ENCODE data around the gene CNTN4. TPM values are rescaled to one million over a fixed set of nuclear protein-coding genes. Genes with fewer than 3 reads are reported as not detected.

CNTN4 gene
- total RNA-seq, 1 donor from 2014 or later, result 5.2 TPM

DNA sequence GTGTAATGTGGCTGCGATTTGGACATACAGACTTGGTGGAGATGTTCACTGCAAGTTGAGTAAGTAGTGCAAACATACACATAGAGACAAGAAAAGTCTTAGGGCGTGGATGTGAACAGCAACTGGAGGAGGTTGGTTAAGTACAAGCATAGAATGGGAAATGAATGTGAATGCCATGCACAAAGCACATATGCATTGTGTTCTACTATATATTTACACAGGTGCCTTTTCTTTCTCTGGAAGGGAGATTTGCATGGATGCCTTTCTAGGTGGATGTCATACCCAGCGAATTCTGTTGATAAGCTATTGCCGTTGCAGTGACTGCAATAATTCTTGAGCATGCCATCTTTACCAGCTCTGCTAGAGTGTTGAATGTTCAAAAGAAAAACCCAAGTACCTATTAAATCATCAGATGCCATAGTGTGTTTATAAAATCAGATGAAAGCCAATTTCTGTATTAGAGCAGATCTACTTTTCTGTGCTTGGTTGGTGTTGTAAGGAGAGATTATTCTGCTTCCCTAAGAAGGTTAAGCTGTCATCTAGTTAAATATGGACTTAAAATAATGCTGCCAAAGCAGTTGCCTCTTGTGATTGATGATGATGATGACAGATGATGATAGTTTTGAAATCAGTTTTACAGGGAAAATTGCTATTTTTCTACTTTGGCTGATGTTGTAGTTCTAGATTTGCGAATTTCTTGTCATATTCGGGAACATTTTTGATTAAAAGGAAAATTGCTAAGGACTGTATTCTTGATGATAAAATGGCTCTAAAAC, 148.4 kb downstream of the CNTN4 start:
- no peaks in the 10 kb centered on the region for H4K20me1 ChIP-seq (ENCODE audit: low read depth)
- Mint-ChIP-seq H3K36me3 (no peaks in the 10 kb centered on the region), H3K27me3 (ENCODE audit: insufficient read depth, low read depth) (peaks cover 2% of the 10 kb centered on the region)

DNA sequence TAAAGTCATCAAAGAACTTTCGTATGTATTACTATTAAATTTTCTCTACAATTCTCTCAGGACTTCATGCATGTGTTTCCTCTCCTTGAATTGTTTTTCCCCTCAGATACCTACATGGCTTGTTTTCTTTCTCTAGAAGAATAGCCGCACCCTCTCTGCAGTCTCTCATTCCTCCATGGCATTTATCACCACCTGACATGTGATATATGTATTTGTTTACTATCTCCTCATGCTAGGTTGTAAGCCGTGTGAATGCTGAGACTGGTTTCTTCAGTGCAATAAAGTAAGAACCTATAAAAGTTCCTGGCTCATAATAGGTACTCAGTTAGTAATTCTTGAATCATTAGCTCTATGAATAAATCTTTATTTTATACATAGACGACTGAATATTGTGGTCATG, 149.2 kb downstream of the CNTN4 start:
- Histone ChIP-seq H4K20me1 (ENCODE audit: low read depth) (no peaks in the 10 kb centered on the region), H2AFZ (replicated peaks) (no peak overlapping the region), H3K4me3 (no peak overlapping the region), H3K27ac (no peak overlapping the region), H3K9ac (no peak overlapping the region), H3K4me2 (no peak overlapping the region), H3K27me3 (no peaks in the 10 kb centered on the region), H3K4me1 (no peaks in the 10 kb centered on the region), H3K36me3 (no peaks in the 10 kb centered on the region), H3F3A (ENCODE audit: low read depth) (no peaks in the 10 kb centered on the region), H3K9me3 (ENCODE audit: low read depth) (no peaks in the 10 kb centered on the region), H3K79me2 (ENCODE audit: low read depth) (no peaks in the 10 kb centered on the region)
- no peak overlapping the region for H3K4me3 Mint-ChIP-seq
- H3K36me3 Mint-ChIP-seq, result no peaks in the 10 kb centered on the region
- no peaks in the 10 kb centered on the region for H3K4me1 Mint-ChIP-seq
- H3K9me3 Mint-ChIP-seq, result no peaks in the 10 kb centered on the region
- no peak for DNase-seq (ENCODE audit: low spot score)
- TF ChIP-seq EZH2phosphoT487 (IDR thresholded peaks at IDR 0.05), result no peak
- TF ChIP-seq CTCF (IDR thresholded peaks at IDR 0.05), result no peak
- TF ChIP-seq EZH2 (IDR thresholded peaks at IDR 0.05), result no peak
- no peak overlapping the region for H3K27ac Mint-ChIP-seq
- peaks cover 2% of the 10 kb centered on the region for H3K27me3 Mint-ChIP-seq (ENCODE audit: insufficient read depth, low read depth)

More for the DNA sequence above, 148.4 kb downstream of the CNTN4 start:
- Mint-ChIP-seq H3K27ac (no peak overlapping the region), H3K4me3 (no peak overlapping the region), H3K4me1 (no peaks in the 10 kb centered on the region), H3K9me3 (no peaks in the 10 kb centered on the region)
- no peaks in the 10 kb centered on the region for H3K79me2 ChIP-seq (ENCODE audit: low read depth)
- no peak overlapping the region for H3K27ac ChIP-seq
- H3F3A ChIP-seq (ENCODE audit: low read depth), result no peaks in the 10 kb centered on the region
- no peaks in the 10 kb centered on the region for H3K4me1 ChIP-seq
- H3K9ac ChIP-seq, result no peak overlapping the region
- TF ChIP-seq EZH2 (IDR thresholded peaks at IDR 0.05) (no peak), EZH2phosphoT487 (IDR thresholded peaks at IDR 0.05) (no peak), CTCF (IDR thresholded peaks at IDR 0.05) (no peak)
- H2AFZ ChIP-seq (replicated peaks), result no peak overlapping the region
- H3K36me3 ChIP-seq, result no peaks in the 10 kb centered on the region
- no peak overlapping the region for H3K4me2 ChIP-seq
- no peak for DNase-seq (ENCODE audit: low spot score)
- no peak overlapping the region for H3K4me3 ChIP-seq
- H3K9me3 ChIP-seq (ENCODE audit: low read depth), result no peaks in the 10 kb centered on the region
- H3K27me3 ChIP-seq, result no peaks in the 10 kb centered on the region

DNA sequence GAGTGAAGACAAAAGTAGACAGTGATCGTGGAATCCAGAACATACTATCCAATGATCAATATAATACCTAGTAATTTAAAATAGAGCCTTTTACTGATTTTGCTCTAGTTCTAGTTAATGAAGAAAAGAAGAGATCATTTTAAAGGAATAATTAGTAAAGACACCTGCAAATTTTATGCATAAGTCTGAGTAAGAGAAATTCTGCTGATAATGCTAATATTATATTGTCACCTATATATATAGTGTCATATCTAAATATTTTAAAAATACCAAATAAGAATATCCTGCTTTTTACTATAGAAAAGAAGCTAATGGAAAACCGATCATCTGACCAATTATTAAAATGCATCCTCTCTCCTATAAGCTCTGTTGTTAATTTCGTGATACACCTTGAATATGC, 152.1 kb downstream of the CNTN4 start:
- Histone ChIP-seq H3K27me3 (no peaks in the 10 kb centered on the region), H4K20me1 (ENCODE audit: low read depth) (no peaks in the 10 kb centered on the region), H3F3A (ENCODE audit: low read depth) (no peaks in the 10 kb centered on the region), H2AFZ (replicated peaks) (no peak overlapping the region), H3K9me3 (ENCODE audit: low read depth) (no peaks in the 10 kb centered on the region), H3K9ac (no peak overlapping the region), H3K27ac (no peak overlapping the region), H3K4me3 (no peak overlapping the region), H3K4me1 (no peaks in the 10 kb centered on the region), H3K4me2 (no peak overlapping the region), H3K79me2 (ENCODE audit: low read depth) (no peaks in the 10 kb centered on the region), H3K36me3 (no peaks in the 10 kb centered on the region)
- H3K27ac Mint-ChIP-seq, result no peak overlapping the region
- no peaks in the 10 kb centered on the region for H3K36me3 Mint-ChIP-seq
- H3K9me3 Mint-ChIP-seq, result no peaks in the 10 kb centered on the region
- TF ChIP-seq CTCF (IDR thresholded peaks at IDR 0.05), result no peak
- no peak for TF ChIP-seq EZH2 (IDR thresholded peaks at IDR 0.05)
- no peak for TF ChIP-seq EZH2phosphoT487 (IDR thresholded peaks at IDR 0.05)
- no peak overlapping the region for H3K4me3 Mint-ChIP-seq
- no peak for DNase-seq (ENCODE audit: low spot score)
- H3K4me1 Mint-ChIP-seq, result no peaks in the 10 kb centered on the region
- no peaks in the 10 kb centered on the region for H3K27me3 Mint-ChIP-seq (ENCODE audit: insufficient read depth, low read depth)
